Heart left ventricle (tissue), 16 donors: ENCODE measurements around the gene PRR5. TPM values are rescaled to one million over a fixed set of nuclear protein-coding genes. Genes with fewer than 3 reads are reported as not detected.

Experiments
- ATAC-seq, 4 donors: fragments of 200-7000 bp; cut with Tn5 transposase; one replicate each; pipeline ENCODE4 v1.9.1; 2020 to 2022; ENCODE audit warnings: moderate library complexity in 4 of 4, mild to moderate bottlenecking in 3 of 4, moderate number of reproducible peaks in 1 of 4
- DNase-seq, 5 donors: peaks; one replicate each; pipeline ENCODE4 v3.0.0-alpha.2; 2020
- H3K27ac ChIP-seq, 12 donors: fragments of 200-600 bp; sonication (generic) in 4 of 12; one replicate each; pipeline versions ENCODE4 v1.5.0 to v1.8.0; 2016 to 2022; ENCODE audit warnings: mild to moderate bottlenecking in 2 of 12
- H3K27me3 ChIP-seq, 9 donors: fragments of 200-600 bp; sonication (generic) in 2 of 9; one replicate each; pipeline versions ENCODE4 v1.5.1 to v1.8.0; 2016 to 2022; ENCODE audit warnings: mild to moderate bottlenecking in 3 of 9
- H3K36me3 ChIP-seq, 9 donors: fragments of 200-600 bp; sonication (generic) in 2 of 9; one replicate each; pipeline versions ENCODE4 v1.5.0 to v1.8.0; 2018 to 2022; ENCODE audit warnings: mild to moderate bottlenecking in 2 of 9
- H3K4me1 ChIP-seq, 12 donors: fragments of 200-600 bp; sonication (generic) in 4 of 12; one replicate each; pipeline versions ENCODE4 v1.5.0 to v1.8.0; 2016 to 2022; ENCODE audit warnings: mild to moderate bottlenecking in 3 of 12
- H3K4me3 ChIP-seq, 12 donors: fragments of 200-600 bp; sonication (generic) in 4 of 12; one replicate each; pipeline versions ENCODE4 v1.5.0 to v1.8.0; 2017 to 2022; ENCODE audit warnings: mild to moderate bottlenecking in 9 of 12, moderate library complexity in 4 of 12
- H3K9me3 ChIP-seq, 12 donors: fragments of 200-600 bp; sonication (generic) in 4 of 12; one replicate each; pipeline versions ENCODE4 v1.5.0 to v1.8.0; 2016 to 2022; ENCODE audit warnings: mild to moderate bottlenecking in 1 of 12
- CTCF ChIP-seq, 12 donors: fragments of 200-600 bp; sonication (generic) in 4 of 12; IDR thresholded peaks; one replicate each; pipeline versions ENCODE4 v1.5.0 to v1.8.0; 2018 to 2022; ENCODE audit warnings: antibody characterized with exemption in 12 of 12, mild to moderate bottlenecking in 5 of 12
- POLR2A ChIP-seq, 2 donors: fragments of 450-650 bp; IDR thresholded peaks; one replicate each; pipeline ENCODE4 v1.6.1; 2017; ENCODE audit warnings: antibody characterized with exemption in 2 of 2, mild to moderate bottlenecking in 2 of 2, moderate library complexity in 2 of 2
- WGBS, 4 donors: extraction: QIAGEN DNeasy Blood & Tissue Kit in 2 of 4; methylation state at CpG; one replicate each; pipeline versions ENCODE4 v1.1.5 to v1.1.7; 2013 to 2018; 5-methylcytosine and 5-hydroxymethylcytosine counted together
- intact Hi-C, 10 donors: fragments of 100-400 bp; cut with DNase I; formaldehyde crosslinking; loops; one replicate each; pipeline versions ENCODE4 v1.11.1 to v1.14.2; 2022
- polyA plus RNA-seq, 2 donors: library from polyadenylated mRNA; stranded (reverse); fragments of 200-250 nt; gene quantifications; one replicate each; pipeline ENCODE4 v1.2.3, GENCODE V29; 2013
- total RNA-seq, 9 donors: library from RNA; depleted of rRNA in 2 of 9; stranded (reverse); fragments of >200 nt in 2 of 9; fragmentation: NEBNext Ultra II Directional in 3 of 9; extraction: Animal tissue kit (Norgen Biotek cat#: 25700) in 3 of 9; gene quantifications; one replicate each; pipeline versions ENCODE4 v1.1.0 to v1.2.4, GENCODE V29; 2016 to 2023
- donor health status: ischemic (EF 13 %, LVEDD 7.1; RV severe dilation, severe dysfunction).
- donor health status: healthy with polysubstance abuse.
- donor health status: DM: no; HTN: yes; CAD: no.
- donor health status: DM: no; HTN: no; CAD: no.
- donor health status: ischemic (EF 25% LVEDD 6.9; RV normal size, moderate dysfunction).
- donor health status: ischemic (EF 25% LVEDD 5.7; RV mildly dilated, moderate dysfunction).
- donor health status: healthy.
- donor health status: DM: yes; HTN: yes; CAD: no.
- donor health status: ischemic (EF 35%, LVEDD 5.7; RV mildly dilated, moderate dysfunction).
- donor health status: nonischemic (EF 11% LVEDD 7.7; RV severe dilation, severe dysfunction).
- donor health status: DM: yes; HTN: yes; CAD: no.
- donor health status: PGD.
- donor health status: ischemic (EF 29% LVEDD 5.4; RV normal size, mild dysfunction).
- donor health status: nonischemic (EF 23%, LVEDD 6.1; RV moderate dilation, normal function).

Gene PRR5
- total and polyA plus RNA-seq, 11 donors = 1.6 to 9.5 (median 2.2) TPM

DNA sequence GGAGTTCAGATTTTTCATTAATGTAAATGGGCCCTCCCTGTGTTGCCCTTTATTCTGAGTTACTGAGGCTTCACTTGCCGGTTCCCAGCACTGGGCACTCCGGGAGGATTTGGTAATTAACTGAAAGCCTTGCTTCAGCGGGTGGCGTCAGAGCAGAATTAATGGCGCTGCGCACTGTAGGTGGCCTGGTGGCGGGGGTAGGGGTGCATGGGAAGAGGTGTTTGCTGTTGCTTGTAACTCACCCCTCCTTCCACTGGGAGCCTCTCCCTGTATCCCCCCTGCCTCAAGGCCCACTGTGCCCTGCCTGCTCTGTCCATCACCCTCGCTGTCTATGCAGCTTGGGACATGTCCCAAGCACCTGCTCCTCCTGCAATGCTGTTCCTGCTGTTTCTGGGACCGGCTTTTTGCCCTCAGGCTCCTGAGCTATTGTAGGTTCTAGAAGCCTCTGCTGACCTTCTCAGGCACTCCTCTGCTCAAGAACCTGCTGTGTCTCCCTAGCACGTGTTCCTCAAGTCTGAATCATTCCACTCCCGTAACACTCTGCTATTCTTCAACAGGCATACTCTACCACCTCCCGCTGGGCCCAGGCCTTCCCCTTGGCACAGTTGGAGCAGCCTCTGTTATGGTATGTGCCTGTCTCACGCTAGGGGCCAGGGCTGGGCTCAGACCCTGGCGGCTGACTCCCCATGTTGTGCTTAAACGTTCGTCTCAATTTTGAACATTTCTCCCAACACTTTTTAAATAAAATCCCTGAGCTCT lies 74.8 kb downstream of the PRR5 start:
- WGBS, 4 donors = 79 to 88% (median 85%) methylated on average over 16 of the region's 16 CpGs
- no peak for TF ChIP-seq POLR2A (IDR thresholded peaks at IDR 0.05)
- no peak for TF ChIP-seq CTCF (IDR thresholded peaks at IDR 0.05)
- no peak for DNase-seq
- intact Hi-C loops = no loop called here
- Histone ChIP-seq H3K36me3 (no peaks in the 10 kb centered on the region), H3K27ac (no peak overlapping the region), H3K4me1 (no peaks in the 10 kb centered on the region), H3K27me3 (peaks cover 0 to 4% (median 0%) of the 10 kb centered on the region in 9 donors), H3K9me3 (peaks cover 0 to 20% (median 14%) of the 10 kb centered on the region in 12 donors), H3K4me3 (no peak overlapping the region)
- no peak for ATAC-seq

- WGBS, 4 donors = 66 to 73% (median 70%) methylated on average over 2 of the region's 2 CpGs
Observed at GRCh38 chr22:44777364-44777755, 75.4 kb downstream of the PRR5 start.

DNA sequence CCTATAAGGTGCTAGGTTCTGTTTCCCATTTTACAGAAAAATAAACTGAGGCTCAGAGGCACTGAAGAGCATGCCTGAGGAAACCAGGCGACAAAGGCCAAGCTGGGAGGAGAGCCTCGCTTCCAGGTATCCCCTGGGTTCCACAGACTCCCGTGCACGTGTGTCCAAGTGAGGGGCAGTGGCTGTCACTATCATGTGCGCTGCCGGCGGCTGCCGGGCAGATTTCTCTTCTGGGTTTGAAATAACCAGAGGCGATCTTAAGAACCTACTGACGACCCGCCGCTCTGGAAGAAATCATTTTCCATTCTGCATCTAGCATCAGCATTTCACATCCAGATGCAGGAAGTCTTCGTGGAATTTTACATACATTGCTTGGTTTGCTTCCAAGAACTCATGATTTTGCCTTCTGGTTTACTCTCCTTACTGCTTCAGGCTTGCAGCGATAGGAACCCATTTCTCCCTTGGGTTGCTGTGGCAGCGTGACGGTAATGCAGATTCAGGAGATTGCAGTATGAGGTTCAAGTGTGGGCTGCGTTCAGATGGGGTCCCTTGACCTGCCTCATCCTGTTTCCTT lies 79.0 kb downstream of the PRR5 start:
- 67 to 76% (median 73%) methylated on average over 15 to 17 of the region's 17 CpGs for WGBS, 4 donors
- Histone ChIP-seq H3K4me1 (no peaks in the 10 kb centered on the region), H3K4me3 (no peak overlapping the region), H3K27me3 (peaks cover 0 to 4% (median 0%) of the 10 kb centered on the region in 9 donors), H3K27ac (no peak overlapping the region), H3K9me3 (no peaks in the 10 kb centered on the region), H3K36me3 (no peaks in the 10 kb centered on the region)
- intact Hi-C loops = no loop called here
- ATAC-seq (no peak), DNase-seq (no peak)
- TF ChIP-seq POLR2A (IDR thresholded peaks at IDR 0.05) (no peak), CTCF (IDR thresholded peaks at IDR 0.05) (no peak)

More at GRCh38 chr22:44777364-44777755, 75.4 kb downstream of the PRR5 start:
- ATAC-seq (no peak), DNase-seq (no peak)
- Histone ChIP-seq H3K36me3 (no peaks in the 10 kb centered on the region), H3K27me3 (peaks cover 0 to 4% (median 0%) of the 10 kb centered on the region in 9 donors), H3K27ac (no peak overlapping the region), H3K9me3 (peaks cover 0 to 19% (median 14%) of the 10 kb centered on the region in 12 donors), H3K4me3 (no peak overlapping the region), H3K4me1 (no peaks in the 10 kb centered on the region)
- intact Hi-C loops = no loop called here
- TF ChIP-seq CTCF (IDR thresholded peaks at IDR 0.05) (no peak), POLR2A (IDR thresholded peaks at IDR 0.05) (no peak)

DNA sequence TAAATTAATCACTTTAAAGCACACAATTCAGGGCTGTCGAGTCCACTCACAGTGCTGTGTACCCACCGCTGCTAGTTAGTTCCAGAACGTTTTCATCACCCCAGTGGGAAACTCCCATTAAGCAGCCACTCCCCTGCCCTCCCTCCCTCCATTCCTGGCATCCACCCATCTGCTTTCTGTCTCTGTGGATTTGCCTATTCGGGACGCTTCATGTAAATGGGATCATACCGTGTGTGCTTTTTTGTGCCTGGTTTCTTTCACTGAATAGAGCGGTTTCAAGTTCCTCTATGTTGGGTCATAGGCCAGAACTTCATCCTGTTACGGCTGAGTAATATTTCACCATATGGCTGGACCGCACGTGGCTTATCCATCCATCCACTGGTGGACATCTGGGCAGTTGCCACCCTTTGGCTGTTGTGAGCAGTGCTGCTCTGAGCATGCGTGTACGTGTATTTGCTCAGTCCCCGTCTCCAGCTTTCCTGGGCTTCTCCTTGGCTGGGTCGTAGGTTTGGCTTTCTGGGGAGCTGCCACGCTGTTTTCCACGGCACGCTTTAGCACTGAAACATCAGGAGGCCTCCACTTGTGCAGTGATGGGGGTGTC lies 80.5 kb downstream of the PRR5 start:
- peaks cover 0 to 4% (median 0%) of the 10 kb centered on the region in 9 donors for H3K27me3 ChIP-seq
- no peak overlapping the region for H3K27ac ChIP-seq
- intact Hi-C loops = no loop called here
- WGBS, 4 donors = 64 to 73% (median 70%) methylated on average over 17 of the region's 17 CpGs
- no peaks in the 10 kb centered on the region for H3K36me3 ChIP-seq
- no peak overlapping the region for H3K4me3 ChIP-seq
- no peak for ATAC-seq
- no peak for TF ChIP-seq POLR2A (IDR thresholded peaks at IDR 0.05)
- no peak for TF ChIP-seq CTCF (IDR thresholded peaks at IDR 0.05)
- no peaks in the 10 kb centered on the region for H3K4me1 ChIP-seq
- H3K9me3 ChIP-seq = no peaks in the 10 kb centered on the region
- no peak for DNase-seq
